HG02588 (cell line): ENCODE data around the gene GTPBP1.

Experiments used
- ATAC-seq: cut with Tn5 transposase; IDR thresholded peaks from one replicate; pipeline ENCODE4 v1.9.1; 2021; ENCODE audit warnings: mild to moderate bottlenecking, moderate library complexity; ENCODE audit not compliant: unreplicated experiment

The GTPBP1 gene

GRCh38 chr22:38756711-38757463 lies 51.1 kb downstream of the GTPBP1 start:
- no peak for ATAC-seq

- no peak for ATAC-seq
Observed at GRCh38 chr22:38757464-38757757, 51.7 kb downstream of the GTPBP1 start.

GRCh38 chr22:38758276-38758945 lies 52.7 kb downstream of the GTPBP1 start:
- no peak for ATAC-seq

- ATAC-seq: no peak
Observed at GRCh38 chr22:38759005-38759404, 53.3 kb downstream of the GTPBP1 start.

- no peak for ATAC-seq
Observed at GRCh38 chr22:38760477-38761201, 54.9 kb downstream of the GTPBP1 start.

GRCh38 chr22:38761202-38762162 lies 55.7 kb downstream of the GTPBP1 start:
- ATAC-seq: no peak

- ATAC-seq: no peak
Observed at GRCh38 chr22:38762551-38762983, 56.8 kb downstream of the GTPBP1 start.

- ATAC-seq: no peak
Observed at GRCh38 chr22:38766076-38766777, 60.5 kb downstream of the GTPBP1 start.

- no peak for ATAC-seq
Observed at GRCh38 chr22:38767313-38767712, 61.6 kb downstream of the GTPBP1 start.

- ATAC-seq: no peak
Observed at GRCh38 chr22:38768036-38768435, 62.3 kb downstream of the GTPBP1 start.

GRCh38 chr22:38770257-38770949 lies 64.7 kb downstream of the GTPBP1 start:
- no peak for ATAC-seq

GRCh38 chr22:38772623-38772873 lies 66.8 kb downstream of the GTPBP1 start:
- ATAC-seq: no peak

- no peak for ATAC-seq
Observed at GRCh38 chr22:38773363-38773946, 67.7 kb downstream of the GTPBP1 start.

- no peak for ATAC-seq
Observed at GRCh38 chr22:38774496-38775166, 68.9 kb downstream of the GTPBP1 start.

- no peak for ATAC-seq
Observed at GRCh38 chr22:38775656-38776055, 69.9 kb downstream of the GTPBP1 start.

- ATAC-seq: no peak
Observed at GRCh38 chr22:38776086-38776485, 70.3 kb downstream of the GTPBP1 start.

- ATAC-seq: no peak
Observed at GRCh38 chr22:38777087-38777671, 71.4 kb downstream of the GTPBP1 start.

- ATAC-seq: no peak
Observed at GRCh38 chr22:38781033-38781432, 75.3 kb downstream of the GTPBP1 start.
